ENCODE data around the gene SDHD. TPM values are rescaled to one million over a fixed set of nuclear protein-coding genes. Genes with fewer than 3 reads are reported as not detected.

Gene SDHD
- total and polyA plus RNA-seq, 9 of the 15 experiments (the other 6 are each of a cell fraction or from before 2014, with no cell fraction given), result 150 to 1,225 (median 215) TPM

DNA sequence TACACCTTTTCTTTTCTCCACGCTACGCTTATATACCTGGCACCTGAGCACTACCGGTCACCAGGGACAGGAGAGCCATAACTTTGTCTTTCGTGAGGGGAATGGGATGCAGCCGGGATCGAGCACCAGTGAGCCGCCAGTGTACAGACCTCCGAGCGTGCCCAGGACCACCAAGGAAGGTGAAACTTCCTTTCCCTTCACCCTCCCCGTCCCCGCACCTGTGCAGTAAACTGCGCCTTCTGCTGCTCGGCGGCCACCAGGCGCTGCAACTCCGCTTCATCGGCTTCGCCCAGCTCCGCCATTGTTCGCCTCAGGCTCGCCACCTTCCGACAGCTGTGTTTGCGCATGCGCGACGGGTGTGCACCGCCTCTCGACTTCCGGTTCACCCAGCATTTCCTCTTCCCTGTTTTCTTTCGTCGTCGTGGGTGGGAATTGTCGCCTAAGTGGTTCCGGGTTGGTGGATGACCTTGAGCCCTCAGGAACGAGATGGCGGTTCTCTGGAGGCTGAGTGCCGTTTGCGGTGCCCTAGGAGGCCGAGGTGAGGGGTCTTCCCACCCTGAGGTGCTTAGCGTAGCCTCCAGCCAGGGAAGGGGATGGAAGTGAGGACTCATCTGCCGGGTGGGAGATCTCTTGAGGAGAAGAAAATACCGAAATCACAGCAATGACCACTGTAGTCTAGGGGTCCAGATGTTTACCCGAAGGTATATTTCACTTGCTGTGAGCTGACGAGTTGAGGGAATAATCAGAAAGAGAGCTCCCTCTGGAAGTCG, at the start of gene SDHD, which contains the start of gene TIMM8B (continued):
- TF ChIP-seq, protein P1, sequence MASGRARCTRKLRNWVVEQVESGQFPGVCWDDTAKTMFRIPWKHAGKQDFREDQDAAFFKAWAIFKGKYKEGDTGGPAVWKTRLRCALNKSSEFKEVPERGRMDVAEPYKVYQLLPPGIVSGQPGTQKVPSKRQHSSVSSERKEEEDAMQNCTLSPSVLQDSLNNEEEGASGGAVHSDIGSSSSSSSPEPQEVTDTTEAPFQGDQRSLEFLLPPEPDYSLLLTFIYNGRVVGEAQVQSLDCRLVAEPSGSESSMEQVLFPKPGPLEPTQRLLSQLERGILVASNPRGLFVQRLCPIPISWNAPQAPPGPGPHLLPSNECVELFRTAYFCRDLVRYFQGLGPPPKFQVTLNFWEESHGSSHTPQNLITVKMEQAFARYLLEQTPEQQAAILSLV (tag; IDR thresholded peaks at IDR 0.05), result no peak
- TF ChIP-seq, protein P2, sequence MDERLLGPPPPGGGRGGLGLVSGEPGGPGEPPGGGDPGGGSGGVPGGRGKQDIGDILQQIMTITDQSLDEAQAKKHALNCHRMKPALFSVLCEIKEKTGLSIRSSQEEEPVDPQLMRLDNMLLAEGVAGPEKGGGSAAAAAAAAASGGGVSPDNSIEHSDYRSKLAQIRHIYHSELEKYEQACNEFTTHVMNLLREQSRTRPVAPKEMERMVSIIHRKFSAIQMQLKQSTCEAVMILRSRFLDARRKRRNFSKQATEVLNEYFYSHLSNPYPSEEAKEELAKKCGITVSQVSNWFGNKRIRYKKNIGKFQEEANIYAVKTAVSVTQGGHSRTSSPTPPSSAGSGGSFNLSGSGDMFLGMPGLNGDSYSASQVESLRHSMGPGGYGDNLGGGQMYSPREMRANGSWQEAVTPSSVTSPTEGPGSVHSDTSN (CRISPR knock-in tag; IDR thresholded peaks at IDR 0.05; ENCODE audit: low read depth), result no peak
- TF ChIP-seq, protein P2 (tag; conservative IDR thresholded peaks at IDR 0.05; ENCODE audit: low read depth), result no peak
- TF ChIP-seq ZNF140 (CRISPR knock-in tag; IDR thresholded peaks at IDR 0.05), result no peak
- TF ChIP-seq ZNF133 (CRISPR knock-in tag; IDR thresholded peaks at IDR 0.05), result no peak
- no peak for TF ChIP-seq PCBP1 (IDR thresholded peaks at IDR 0.05; ENCODE audit: low read depth, low read length, poor library complexity, severe bottlenecking)
- TF ChIP-seq CTBP1 (IDR thresholded peaks at IDR 0.05; ENCODE audit: borderline replicate concordance), result peak; percentile 50; the same call in 1 of the 2 replicates
- TF ChIP-seq, protein P3, sequence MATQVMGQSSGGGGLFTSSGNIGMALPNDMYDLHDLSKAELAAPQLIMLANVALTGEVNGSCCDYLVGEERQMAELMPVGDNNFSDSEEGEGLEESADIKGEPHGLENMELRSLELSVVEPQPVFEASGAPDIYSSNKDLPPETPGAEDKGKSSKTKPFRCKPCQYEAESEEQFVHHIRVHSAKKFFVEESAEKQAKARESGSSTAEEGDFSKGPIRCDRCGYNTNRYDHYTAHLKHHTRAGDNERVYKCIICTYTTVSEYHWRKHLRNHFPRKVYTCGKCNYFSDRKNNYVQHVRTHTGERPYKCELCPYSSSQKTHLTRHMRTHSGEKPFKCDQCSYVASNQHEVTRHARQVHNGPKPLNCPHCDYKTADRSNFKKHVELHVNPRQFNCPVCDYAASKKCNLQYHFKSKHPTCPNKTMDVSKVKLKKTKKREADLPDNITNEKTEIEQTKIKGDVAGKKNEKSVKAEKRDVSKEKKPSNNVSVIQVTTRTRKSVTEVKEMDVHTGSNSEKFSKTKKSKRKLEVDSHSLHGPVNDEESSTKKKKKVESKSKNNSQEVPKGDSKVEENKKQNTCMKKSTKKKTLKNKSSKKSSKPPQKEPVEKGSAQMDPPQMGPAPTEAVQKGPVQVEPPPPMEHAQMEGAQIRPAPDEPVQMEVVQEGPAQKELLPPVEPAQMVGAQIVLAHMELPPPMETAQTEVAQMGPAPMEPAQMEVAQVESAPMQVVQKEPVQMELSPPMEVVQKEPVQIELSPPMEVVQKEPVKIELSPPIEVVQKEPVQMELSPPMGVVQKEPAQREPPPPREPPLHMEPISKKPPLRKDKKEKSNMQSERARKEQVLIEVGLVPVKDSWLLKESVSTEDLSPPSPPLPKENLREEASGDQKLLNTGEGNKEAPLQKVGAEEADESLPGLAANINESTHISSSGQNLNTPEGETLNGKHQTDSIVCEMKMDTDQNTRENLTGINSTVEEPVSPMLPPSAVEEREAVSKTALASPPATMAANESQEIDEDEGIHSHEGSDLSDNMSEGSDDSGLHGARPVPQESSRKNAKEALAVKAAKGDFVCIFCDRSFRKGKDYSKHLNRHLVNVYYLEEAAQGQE (IDR thresholded peaks at IDR 0.05; ENCODE audit: borderline replicate concordance), result no peak
- TF ChIP-seq, protein P3 (CRISPR knock-in tag; IDR thresholded peaks at IDR 0.05; ENCODE audit: low read depth), result no peak; the same call in 1 of the 2 replicates
- TF ChIP-seq, protein P4, sequence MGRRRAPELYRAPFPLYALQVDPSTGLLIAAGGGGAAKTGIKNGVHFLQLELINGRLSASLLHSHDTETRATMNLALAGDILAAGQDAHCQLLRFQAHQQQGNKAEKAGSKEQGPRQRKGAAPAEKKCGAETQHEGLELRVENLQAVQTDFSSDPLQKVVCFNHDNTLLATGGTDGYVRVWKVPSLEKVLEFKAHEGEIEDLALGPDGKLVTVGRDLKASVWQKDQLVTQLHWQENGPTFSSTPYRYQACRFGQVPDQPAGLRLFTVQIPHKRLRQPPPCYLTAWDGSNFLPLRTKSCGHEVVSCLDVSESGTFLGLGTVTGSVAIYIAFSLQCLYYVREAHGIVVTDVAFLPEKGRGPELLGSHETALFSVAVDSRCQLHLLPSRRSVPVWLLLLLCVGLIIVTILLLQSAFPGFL (CRISPR knock-in tag; IDR thresholded peaks at IDR 0.05), result no peak
- no peak for TF ChIP-seq ZNF586 (CRISPR knock-in tag; conservative IDR thresholded peaks at IDR 0.05)
- TF ChIP-seq NR3C1 (CRISPR knock-in tag; IDR thresholded peaks at IDR 0.05), result no peak
- no peak for TF ChIP-seq FUS (optimal IDR thresholded peaks at IDR 0.05; ENCODE audit: low read depth, low read length)
- TF ChIP-seq DNMT1 (IDR thresholded peaks at IDR 0.05), result no peak
- no peak for TF ChIP-seq FOXM1 (IDR thresholded peaks at IDR 0.05; ENCODE audit: low read depth)
- TF ChIP-seq FOXM1 (CRISPR knock-in tag; IDR thresholded peaks at IDR 0.05; ENCODE audit: low read depth), result peak; percentile 65

Measured in K562 (cell line).